ENCODE data around the gene CA5A.
"Not testable (repeated sequence)": the region's sequence is repeated elsewhere in the genome, so short reads cannot be mapped to it uniquely, and the experiment has no call there.

CA5A gene

GRCh38 chr16:87946596-87947347, 10.4 kb upstream of the CA5A start:
- DNase-seq (ENCODE audit: insufficient read length, low spot score) = no peak
- TF ChIP-seq CTCF (IDR thresholded peaks at IDR 0.05; ENCODE audit: insufficient read depth, missing control alignments) = no peak
- FAIRE-seq = no peak

DNA sequence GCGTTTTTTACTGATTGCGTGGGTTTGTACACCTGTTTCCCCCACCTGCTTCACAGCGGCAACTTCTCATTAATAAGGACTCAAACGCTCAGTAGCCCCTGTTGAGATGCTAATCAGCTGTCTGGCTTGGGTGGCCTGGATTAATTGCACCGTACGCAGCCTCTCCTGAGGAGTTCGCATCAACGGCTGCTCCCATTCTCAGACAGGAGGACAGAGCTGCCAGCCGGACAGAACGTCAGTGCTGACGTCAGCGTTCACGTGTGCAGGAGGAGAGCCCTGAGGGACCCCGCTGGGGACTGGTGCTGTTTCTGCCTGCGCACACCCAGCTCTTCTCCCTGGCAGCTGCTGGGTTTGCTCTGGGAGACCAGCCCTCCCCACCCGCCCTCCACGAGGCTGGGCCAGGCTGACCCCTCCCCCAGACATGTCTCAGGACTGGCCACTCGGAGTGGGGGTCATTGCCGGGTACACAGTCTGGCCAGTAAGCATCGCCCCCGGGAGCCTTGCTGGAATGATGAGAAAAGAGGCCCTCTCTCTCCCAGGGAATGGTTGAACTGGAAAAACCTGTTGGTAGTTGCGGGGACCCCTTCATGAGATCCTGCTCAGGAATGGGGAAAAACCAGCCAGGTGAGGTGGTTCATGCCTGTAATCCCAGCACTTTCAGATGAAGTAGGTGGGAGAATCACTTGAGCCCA, 9.2 kb upstream of the CA5A start:
- FAIRE-seq (no peak), DNase-seq (ENCODE audit: insufficient read length, low spot score) (no peak)
- TF ChIP-seq CTCF (IDR thresholded peaks at IDR 0.05; ENCODE audit: insufficient read depth, missing control alignments) = no peak

- TF ChIP-seq CTCF (IDR thresholded peaks at IDR 0.05; ENCODE audit: insufficient read depth, missing control alignments) = no peak
- no peak for DNase-seq (ENCODE audit: insufficient read length, low spot score)
Observed at GRCh38 chr16:87942680-87943079, 6.4 kb upstream of the CA5A start.

DNA sequence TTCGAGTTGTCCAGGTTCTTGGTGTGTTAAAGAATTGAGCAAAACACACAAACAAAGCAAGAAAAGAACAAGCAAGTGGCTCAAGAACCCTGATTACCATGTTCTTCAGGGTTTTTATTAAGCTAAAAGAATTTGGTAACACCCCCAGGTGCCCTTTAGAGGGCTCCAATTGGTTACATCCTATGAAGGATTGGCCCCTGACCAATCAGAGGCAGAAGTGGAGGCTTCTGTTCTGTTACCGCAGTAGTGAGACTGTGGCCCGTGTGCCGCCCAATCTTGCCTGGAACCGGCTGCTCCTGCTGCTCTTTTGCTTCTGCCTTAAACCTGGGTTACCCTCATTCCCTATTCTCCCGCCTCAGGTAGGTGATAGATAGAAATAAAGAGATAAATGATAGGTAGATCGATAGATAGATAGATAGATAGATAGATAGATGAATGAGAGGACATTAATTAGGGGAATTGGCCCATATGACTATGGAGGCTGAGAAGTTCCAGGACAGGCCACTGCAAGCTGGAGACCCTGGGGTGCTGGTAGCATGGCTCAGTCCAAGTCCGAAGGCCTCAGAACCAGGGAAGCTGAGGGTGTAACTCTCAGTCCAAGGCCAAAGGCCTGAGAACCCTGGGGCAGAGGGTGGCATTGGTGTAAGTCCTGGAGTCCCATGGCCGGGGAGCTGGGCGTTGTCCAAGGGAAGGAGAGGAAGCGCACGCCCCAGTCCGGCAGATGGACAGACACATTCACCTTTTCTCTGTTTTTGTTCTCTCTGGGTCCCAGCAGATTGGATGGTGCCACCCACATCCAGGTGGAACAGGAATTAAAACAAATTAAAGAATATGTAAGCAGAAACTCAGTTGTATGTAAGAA, 3.5 kb upstream of the CA5A start:
- FAIRE-seq (no peak), DNase-seq (ENCODE audit: insufficient read length, low spot score) (no peak)
- TF ChIP-seq CTCF (IDR thresholded peaks at IDR 0.05; ENCODE audit: insufficient read depth, missing control alignments) = no peak

More at GRCh38 chr16:87942680-87943079, 6.4 kb upstream of the CA5A start:
- no peak for FAIRE-seq

- FAIRE-seq = no peak
- TF ChIP-seq CTCF (IDR thresholded peaks at IDR 0.05; ENCODE audit: insufficient read depth, missing control alignments) = no peak
- no peak for DNase-seq (ENCODE audit: insufficient read length, low spot score)
Observed at GRCh38 chr16:87938412-87938949, 2.2 kb upstream of the CA5A start.

DNA sequence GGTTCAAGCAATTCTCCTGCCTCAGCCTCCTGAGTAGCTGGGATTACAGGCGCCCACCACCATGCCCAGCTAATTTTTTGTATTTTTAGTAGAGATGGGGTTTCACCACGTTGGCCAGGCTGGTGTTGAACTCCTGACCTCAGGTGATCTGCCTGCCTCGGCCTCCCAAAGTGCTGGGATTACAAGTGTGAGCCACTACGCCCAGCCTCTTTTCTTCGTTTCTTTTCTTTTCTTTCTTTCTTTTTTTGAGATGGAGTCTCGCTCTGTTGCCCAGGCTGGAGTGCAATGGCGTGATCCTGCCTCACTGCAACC, 858 bp upstream of the CA5A start:
- DNase-seq (ENCODE audit: insufficient read length, low spot score); FAIRE-seq: not testable (repeated sequence)

- not testable (repeated sequence) for DNase-seq (ENCODE audit: insufficient read length, low spot score); FAIRE-seq
Observed at GRCh38 chr16:87936016-87936374, 334 bp downstream of the CA5A start.

- DNase-seq (ENCODE audit: insufficient read length, low spot score); FAIRE-seq: not testable (repeated sequence)
Observed at GRCh38 chr16:87934752-87935425, 1.4 kb downstream of the CA5A start.

Measured in D721Med (cell line).